ENCODE data around the gene PEX10. TPM values are rescaled to one million over a fixed set of nuclear protein-coding genes. Genes with fewer than 3 reads are reported as not detected.

Gene PEX10
- total and polyA plus RNA-seq, 4 experiments from 2014 or later = 7.2 to 13.0 (median 10.1) TPM

- CTCF ChIA-PET (ENCODE audit: partially characterized antibody) = no interaction called here
- POLR2A ChIA-PET (ENCODE audit: partially characterized antibody) = interaction anchor here (1.3 to 3.0 kb wide), 2 partner anchors 10 to 185 kb away, joined by 3 to 8 read pairs; partner anchors contain the start of genes MORN1, PRXL2B and RER1
- Histone ChIP-seq H3K27ac (ENCODE audit: low read depth, low read length) (no peak overlapping the region), H3K4me1 (ENCODE audit: insufficient read depth, low read length) (no peaks in the 10 kb centered on the region), H3K9me3 (ENCODE audit: control insufficient read depth in 1 of 2, low read length in 2 of 2) (no peaks in the 10 kb centered on the region), H3K4me3 (ENCODE audit: low read length in 2 of 2) (no peak overlapping the region), H3K36me3 (ENCODE audit: insufficient read depth, low read length) (peaks cover 75% of the 10 kb centered on the region), H3K27me3 (ENCODE audit: insufficient read depth, low read length) (no peaks in the 10 kb centered on the region)
- Mint-ChIP-seq H3K9me3 (no peaks in the 10 kb centered on the region), H3K4me3 (peak overlapping the region in 1 of 8 donors; percentile 48), H3K36me3 (peaks cover 44 to 70% of the 10 kb centered on the region in 2 donors), H3K27me3 (no peaks in the 10 kb centered on the region), H3K4me1 (peaks cover 4 to 30% (median 6%) of the 10 kb centered on the region in 4 donors), H3K27ac (peak overlapping the region in 6 of 7 donors; percentile 19 to 79 (median 66))
- no peak for DNase-seq
- intact Hi-C loops (cut with micrococcal nuclease) = no loop called here
These were observed 11.3 kb downstream of the PEX10 start for GRCh38 chr1:2400950-2401649.

- H3K4me3 ChIP-seq (ENCODE audit: low read length in 2 of 2) = no peak overlapping the region
- H3K27ac ChIP-seq (ENCODE audit: low read depth, low read length) = no peak overlapping the region
- H3K9me3 ChIP-seq (ENCODE audit: control insufficient read depth in 1 of 2, low read length in 2 of 2) = no peaks in the 10 kb centered on the region
- POLR2A ChIA-PET (ENCODE audit: partially characterized antibody) = interaction anchor here (3.0 kb wide), 1 partner anchor 9 kb away, joined by 8 read pairs; the partner anchor contains the start of genes MORN1 and RER1
- H3K36me3 Mint-ChIP-seq = peaks cover 44 to 72% of the 10 kb centered on the region in 2 donors
- H3K27ac Mint-ChIP-seq = peak overlapping the region in 3 of 7 donors; percentile 35 to 75 (median 65)
- H3K4me1 ChIP-seq (ENCODE audit: insufficient read depth, low read length) = no peaks in the 10 kb centered on the region
- H3K27me3 Mint-ChIP-seq = no peaks in the 10 kb centered on the region
- intact Hi-C loops (cut with micrococcal nuclease) = no loop called here
- CTCF ChIA-PET (ENCODE audit: partially characterized antibody) = no interaction called here
- no peaks in the 10 kb centered on the region for H3K9me3 Mint-ChIP-seq
- H3K4me3 Mint-ChIP-seq = no peak overlapping the region
- no peak for DNase-seq
- no peaks in the 10 kb centered on the region for H3K27me3 ChIP-seq (ENCODE audit: insufficient read depth, low read length)
- peaks cover 74% of the 10 kb centered on the region for H3K36me3 ChIP-seq (ENCODE audit: insufficient read depth, low read length)
- peaks cover 4 to 32% (median 8%) of the 10 kb centered on the region in 4 donors for H3K4me1 Mint-ChIP-seq
These were observed 11.8 kb downstream of the PEX10 start for GRCh38 chr1:2400576-2400909.

GRCh38 chr1:2399890-2400575 lies 12.3 kb downstream of the PEX10 start:
- Mint-ChIP-seq H3K27ac (peak overlapping the region in 4 of 7 donors; percentile 35 to 75 (median 65)), H3K4me3 (no peak overlapping the region), H3K36me3 (peaks cover 46 to 73% of the 10 kb centered on the region in 2 donors), H3K27me3 (no peaks in the 10 kb centered on the region), H3K9me3 (no peaks in the 10 kb centered on the region), H3K4me1 (peaks cover 5 to 37% (median 11%) of the 10 kb centered on the region in 4 donors)
- Histone ChIP-seq H3K36me3 (ENCODE audit: insufficient read depth, low read length) (peaks cover 72% of the 10 kb centered on the region), H3K9me3 (ENCODE audit: control insufficient read depth in 1 of 2, low read length in 2 of 2) (no peaks in the 10 kb centered on the region), H3K27ac (ENCODE audit: low read depth, low read length) (no peak overlapping the region), H3K4me3 (ENCODE audit: low read length in 2 of 2) (no peak overlapping the region), H3K4me1 (ENCODE audit: insufficient read depth, low read length) (no peaks in the 10 kb centered on the region), H3K27me3 (ENCODE audit: insufficient read depth, low read length) (no peaks in the 10 kb centered on the region)
- ChIA-PET CTCF (ENCODE audit: partially characterized antibody) (interaction anchor here (1.3 kb wide), 1 partner anchor 205 kb away, joined by 4 read pairs; the partner anchor contains the start of gene FAAP20), POLR2A (ENCODE audit: partially characterized antibody) (no interaction called here)
- DNase-seq = no peak
- intact Hi-C loops (cut with micrococcal nuclease) = no loop called here

GRCh38 chr1:2398871-2399270 lies 13.5 kb downstream of the PEX10 start:
- no peak for DNase-seq
- Mint-ChIP-seq H3K27me3 (no peaks in the 10 kb centered on the region), H3K27ac (peak overlapping the region in 4 of 7 donors; percentile 46 to 77 (median 62)), H3K36me3 (peaks cover 44 to 75% of the 10 kb centered on the region in 2 donors), H3K4me1 (peaks cover 10 to 49% (median 21%) of the 10 kb centered on the region in 4 donors), H3K4me3 (no peak overlapping the region), H3K9me3 (no peaks in the 10 kb centered on the region)
- Histone ChIP-seq H3K27me3 (ENCODE audit: insufficient read depth, low read length) (no peaks in the 10 kb centered on the region), H3K27ac (ENCODE audit: low read depth, low read length) (no peak overlapping the region), H3K4me3 (ENCODE audit: low read length in 2 of 2) (no peak overlapping the region), H3K36me3 (ENCODE audit: insufficient read depth, low read length) (peaks cover 64% of the 10 kb centered on the region), H3K9me3 (ENCODE audit: control insufficient read depth in 1 of 2, low read length in 2 of 2) (no peaks in the 10 kb centered on the region), H3K4me1 (ENCODE audit: insufficient read depth, low read length) (peaks cover 10% of the 10 kb centered on the region)
- CTCF ChIA-PET (ENCODE audit: partially characterized antibody) = interaction anchor here (1.3 kb wide), 1 partner anchor 204 kb away, joined by 4 read pairs; the partner anchor contains the start of gene FAAP20
- intact Hi-C loops (cut with micrococcal nuclease) = no loop called here
- POLR2A ChIA-PET (ENCODE audit: partially characterized antibody) = no interaction called here

- Mint-ChIP-seq H3K36me3 (peaks cover 35 to 73% of the 10 kb centered on the region in 2 donors), H3K4me3 (no peak overlapping the region), H3K9me3 (no peaks in the 10 kb centered on the region), H3K4me1 (peaks cover 25 to 66% (median 37%) of the 10 kb centered on the region in 4 donors), H3K27ac (peak overlapping the region in 4 of 7 donors; percentile 17 to 85 (median 46)), H3K27me3 (no peaks in the 10 kb centered on the region)
- Histone ChIP-seq H3K4me3 (ENCODE audit: low read length in 2 of 2) (no peak overlapping the region), H3K36me3 (ENCODE audit: insufficient read depth, low read length) (peaks cover 55% of the 10 kb centered on the region), H3K9me3 (ENCODE audit: control insufficient read depth in 1 of 2, low read length in 2 of 2) (no peaks in the 10 kb centered on the region), H3K27me3 (ENCODE audit: insufficient read depth, low read length) (no peaks in the 10 kb centered on the region), H3K27ac (ENCODE audit: low read depth, low read length) (no peak overlapping the region), H3K4me1 (ENCODE audit: insufficient read depth, low read length) (peaks cover 27% of the 10 kb centered on the region)
- POLR2A ChIA-PET (ENCODE audit: partially characterized antibody) = interaction anchor here (1.0 to 1.2 kb wide), 2 partner anchors 16 to 165 kb away, joined by 3 to 4 read pairs; no protein-coding TSS in a partner anchor
- CTCF ChIA-PET (ENCODE audit: partially characterized antibody) = interaction anchor here (0.9 kb wide), 1 partner anchor 202 kb away, joined by 5 read pairs; the partner anchor contains the start of gene FAAP20
- intact Hi-C loops (cut with micrococcal nuclease) = no loop called here
- no peak for DNase-seq
These were observed 15.2 kb downstream of the PEX10 start for GRCh38 chr1:2397007-2397679.

GRCh38 chr1:2396476-2396875 lies 15.9 kb downstream of the PEX10 start:
- Mint-ChIP-seq H3K9me3 (no peaks in the 10 kb centered on the region), H3K27ac (peak overlapping the region in 3 of 7 donors; percentile 17 to 30 (median 21)), H3K4me1 (peaks cover 25 to 64% (median 37%) of the 10 kb centered on the region in 4 donors), H3K27me3 (no peaks in the 10 kb centered on the region), H3K4me3 (no peak overlapping the region), H3K36me3 (peaks cover 29 to 68% of the 10 kb centered on the region in 2 donors)
- Histone ChIP-seq H3K27me3 (ENCODE audit: insufficient read depth, low read length) (no peaks in the 10 kb centered on the region), H3K4me3 (ENCODE audit: low read length in 2 of 2) (no peak overlapping the region), H3K36me3 (ENCODE audit: insufficient read depth, low read length) (peaks cover 48% of the 10 kb centered on the region), H3K4me1 (ENCODE audit: insufficient read depth, low read length) (peaks cover 28% of the 10 kb centered on the region), H3K27ac (ENCODE audit: low read depth, low read length) (no peak overlapping the region), H3K9me3 (ENCODE audit: control insufficient read depth in 1 of 2, low read length in 2 of 2) (no peaks in the 10 kb centered on the region)
- DNase-seq = no peak
- intact Hi-C loops (cut with micrococcal nuclease) = no loop called here
- CTCF ChIA-PET (ENCODE audit: partially characterized antibody) = no interaction called here
- POLR2A ChIA-PET (ENCODE audit: partially characterized antibody) = interaction anchor here (1.0 to 1.2 kb wide), 2 partner anchors 17 to 164 kb away, joined by 3 to 4 read pairs; no protein-coding TSS in a partner anchor
